H9 (cell line): ENCODE results near the gene CASQ2. TPM values are rescaled to one million over a fixed set of nuclear protein-coding genes. Genes with fewer than 3 reads are reported as not detected.

ENCODE experiments used
- DNase-seq: peaks from one replicate; pipeline ENCODE4 v3.0.0-alpha.2; 2017
- H2AFZ ChIP-seq: one replicate; pipeline ENCODE4 v1.6.1; 2013; ENCODE audit warnings: mild to moderate bottlenecking, low read length, control low read depth, moderate library complexity
- H2AK5ac ChIP-seq: 2 replicates; pipeline ENCODE4 v1.6.1; 2013; ENCODE audit warnings: low read length, control low read depth, mixed read lengths; ENCODE audit not compliant: insufficient read length
- H2BK120ac ChIP-seq: one replicate; pipeline ENCODE4 v1.6.1; 2013; ENCODE audit warnings: low read depth, mild to moderate bottlenecking, low read length, control low read depth, inconsistent platforms; ENCODE audit not compliant: poor library complexity, severe bottlenecking
- H2BK12ac ChIP-seq: 2 replicates; pipeline ENCODE4 v1.6.1; 2013; ENCODE audit warnings: low read length, control low read depth, mixed read lengths, low read depth; ENCODE audit not compliant: insufficient read length
- H2BK15ac ChIP-seq: 2 replicates; pipeline ENCODE4 v1.6.1; 2013; ENCODE audit warnings: low read depth, low read length, control low read depth
- H2BK20ac ChIP-seq: one replicate; pipeline ENCODE4 v1.6.1; 2013; ENCODE audit warnings: low read depth, mild to moderate bottlenecking, low read length, control low read depth, inconsistent platforms; ENCODE audit not compliant: poor library complexity, severe bottlenecking
- H2BK5ac ChIP-seq: 2 replicates; pipeline ENCODE4 v1.6.1; 2013; ENCODE audit warnings: low read length, control low read depth, mixed read lengths; ENCODE audit not compliant: insufficient read length
- H3K14ac ChIP-seq: 2 replicates; pipeline ENCODE4 v1.6.1; 2013; ENCODE audit warnings: low read length, control low read depth; ENCODE audit not compliant: insufficient read depth
- H3K18ac ChIP-seq: 2 replicates; pipeline ENCODE4 v1.6.1; 2013; ENCODE audit warnings: low read depth, mild to moderate bottlenecking, mixed read lengths, low read length, control low read depth; ENCODE audit not compliant: insufficient read length
- H3K23ac ChIP-seq: 2 replicates; pipeline ENCODE4 v1.6.1; 2013; ENCODE audit warnings: low read length, control low read depth, mixed read lengths, low read depth; ENCODE audit not compliant: insufficient read length
- H3K23me2 ChIP-seq: 2 replicates; pipeline ENCODE4 v1.6.1; 2013; ENCODE audit warnings: low read depth, mild to moderate bottlenecking, mixed read lengths, low read length, control low read depth; ENCODE audit not compliant: insufficient read length, poor library complexity, severe bottlenecking
- H3K27ac ChIP-seq: 2 replicates; pipeline ENCODE4 v1.5.1; 2013; ENCODE audit warnings: low read length, control low read depth, mixed read lengths, low read depth; ENCODE audit not compliant: insufficient read length
- H3K27me3 ChIP-seq: 2 replicates; pipeline ENCODE4 v1.6.1; 2013; ENCODE audit warnings: low read length, control low read depth, inconsistent platforms; ENCODE audit not compliant: insufficient read depth
- H3K4ac ChIP-seq: 2 replicates; pipeline ENCODE4 v1.6.1; 2013; ENCODE audit warnings: low read depth, mild to moderate bottlenecking, control low read depth, inconsistent platforms, low read length, moderate library complexity
- H3K4me1 ChIP-seq: 2 replicates; pipeline ENCODE4 v1.6.1; 2013; ENCODE audit warnings: low read length, control low read depth, inconsistent platforms; ENCODE audit not compliant: insufficient read depth
- H3K4me2 ChIP-seq: 2 replicates; pipeline ENCODE4 v1.6.1; 2013; ENCODE audit warnings: low read length, control low read depth, mixed read lengths; ENCODE audit not compliant: insufficient read length, insufficient read depth
- H3K56ac ChIP-seq: 2 replicates; pipeline ENCODE4 v1.6.1; 2013; ENCODE audit warnings: low read depth, mild to moderate bottlenecking, mixed read lengths, low read length, control low read depth; ENCODE audit not compliant: insufficient read length
- H3K79me1 ChIP-seq: 2 replicates; pipeline ENCODE4 v1.6.1; 2013; ENCODE audit warnings: low read depth, mild to moderate bottlenecking, moderate library complexity, low read length, control low read depth, inconsistent platforms; ENCODE audit not compliant: insufficient read depth, poor library complexity, severe bottlenecking
- H3K79me2 ChIP-seq: 2 replicates; pipeline ENCODE4 v1.6.1; 2013; ENCODE audit warnings: low read length, control low read depth, inconsistent platforms; ENCODE audit not compliant: insufficient read depth
- H3K9ac ChIP-seq: 2 replicates; pipeline ENCODE4 v1.6.1; 2013; ENCODE audit warnings: low read length, control low read depth, mixed read lengths; ENCODE audit not compliant: insufficient read length; ENCODE audit errors: extremely low read depth
- H3K9me3 ChIP-seq: one replicate; pipeline ENCODE4 v1.6.1; 2013; ENCODE audit warnings: low read depth, low read length, inconsistent platforms; ENCODE audit not compliant: control insufficient read depth
- H3T11ph ChIP-seq: one replicate; pipeline ENCODE4 v1.6.1; 2013; ENCODE audit warnings: mild to moderate bottlenecking, low read length, control low read depth, inconsistent platforms
- H4K20me1 ChIP-seq: one replicate; pipeline ENCODE4 v1.6.1; 2013; ENCODE audit not compliant: control insufficient read depth, insufficient read length, insufficient read depth
- H4K5ac ChIP-seq: 2 replicates; pipeline ENCODE4 v1.6.1; 2013; ENCODE audit warnings: low read depth, mild to moderate bottlenecking, mixed read lengths, low read length, control low read depth; ENCODE audit not compliant: insufficient read length
- H4K8ac ChIP-seq: replicated peaks from 2 replicates; pipeline ENCODE4 v1.6.1; 2013; ENCODE audit warnings: low read length, control low read depth, mixed read lengths, low read depth; ENCODE audit not compliant: insufficient read length
- H4K91ac ChIP-seq: 2 replicates; pipeline ENCODE4 v1.6.1; 2013; ENCODE audit warnings: low read depth, mild to moderate bottlenecking, moderate library complexity, mixed read lengths, low read length, control low read depth; ENCODE audit not compliant: insufficient read length
- H3K27ac Mint-ChIP-seq, 3 experiments: 2 replicates in 2 of 3; 3 replicates in 1 of 3; pipeline ENCODE4 v1.8.0; 2020 to 2021; ENCODE audit warnings: mixed read lengths in 3 of 3, mild to moderate bottlenecking in 1 of 3, moderate library complexity in 1 of 3
- H3K27me3 Mint-ChIP-seq: 2 replicates; pipeline ENCODE4 v1.8.0; 2021; ENCODE audit warnings: low read depth, mild to moderate bottlenecking, moderate library complexity, mixed read lengths
- H3K36me3 Mint-ChIP-seq, 3 experiments: 2 replicates in 2 of 3; 3 replicates in 1 of 3; pipeline ENCODE4 v1.8.0; 2020 to 2021; ENCODE audit warnings: low read depth in 3 of 3, mixed read lengths in 3 of 3; ENCODE audit not compliant: insufficient read depth in 1 of 3
- H3K4me1 Mint-ChIP-seq, 2 experiments: 2 replicates each; pipeline ENCODE4 v1.8.0; 2020; ENCODE audit warnings: mixed read lengths in 2 of 2
- H3K4me3 Mint-ChIP-seq, 2 experiments: 2 replicates in 1 of 2; 3 replicates in 1 of 2; pipeline ENCODE4 v1.8.0; 2020 to 2021; ENCODE audit warnings: mild to moderate bottlenecking in 2 of 2, mixed read lengths in 2 of 2, moderate library complexity in 1 of 2
- H3K9me3 Mint-ChIP-seq, 2 experiments: 2 replicates in 1 of 2; 3 replicates in 1 of 2; pipeline ENCODE4 v1.8.0; 2020; ENCODE audit warnings: mild to moderate bottlenecking in 2 of 2, mixed read lengths in 2 of 2, moderate library complexity in 1 of 2
- CTCF ChIP-seq: fragments of 200-600 bp; sonication (generic); conservative IDR thresholded peaks from 3 replicates; pipeline ENCODE4 v1.8.0; 2021; ENCODE audit warnings: antibody characterized with exemption, mild to moderate bottlenecking
- WGBS: extraction: QIAGEN DNeasy Blood & Tissue Kit; methylation state at CpG from one replicate; pipeline ENCODE4 v1.1.7; 2013; ENCODE audit warnings: missing lambda C conversion rate, low lambda C conversion rate, mixed read lengths; ENCODE audit not compliant: insufficient read length; ENCODE audit errors: extremely low coverage; 5-methylcytosine and 5-hydroxymethylcytosine counted together
- total RNA-seq: library from RNA; stranded (reverse); gene quantifications from 2 replicates; pipeline ENCODE4 v1.2.1, GENCODE V29; 2021

The CASQ2 gene
- total RNA-seq, 1 experiment from 2014 or later, result not detected

GRCh38 chr1:115677182-115677555 is 91.3 kb downstream of the CASQ2 start:
- Histone ChIP-seq H3K14ac (no peak overlapping the region; the same call in 1 of the 2 replicates), H2BK20ac (no peak overlapping the region), H3T11ph (no peak overlapping the region), H3K4me1 (no peaks in the 10 kb centered on the region), H2BK5ac (no peak overlapping the region), H4K5ac (no peak overlapping the region), H3K23me2 (no peaks in the 10 kb centered on the region), H3K79me1 (no peaks in the 10 kb centered on the region), H2AK5ac (no peak overlapping the region), H3K27ac (no peak overlapping the region), H3K79me2 (no peaks in the 10 kb centered on the region), H3K4ac (no peak overlapping the region), H4K8ac (no peak overlapping the region), H2AFZ (no peak overlapping the region), H4K91ac (no peak overlapping the region), H3K56ac (no peak overlapping the region), H3K4me2 (no peak overlapping the region), H2BK15ac (no peak overlapping the region), H3K23ac (no peak overlapping the region), H3K27me3 (no peaks in the 10 kb centered on the region), H3K18ac (peak overlapping the region; percentile 0), H4K20me1 (no peaks in the 10 kb centered on the region), H3K9me3 (no peaks in the 10 kb centered on the region), H2BK12ac (no peak overlapping the region), H2BK120ac (no peak overlapping the region), H3K9ac (no peak overlapping the region)
- Mint-ChIP-seq H3K9me3 (no peaks in the 10 kb centered on the region), H3K27ac (peak overlapping the region in 2 of 3 experiments; percentile 52 to 90; a peak in 2 of 7 replicates), H3K4me1 (peaks cover 4 to 12% of the 10 kb centered on the region in 2 experiments), H3K36me3 (peaks cover 0 to 6% (median 3%) of the 10 kb centered on the region in 3 experiments; a peak in 6 of 7 replicates), H3K27me3 (no peaks in the 10 kb centered on the region), H3K4me3 (no peak overlapping the region)
- no peak for DNase-seq
- WGBS, result no CpG with 5 or more reads among the region's 3 CpGs
- no peak for TF ChIP-seq CTCF
